Lower lobe of right lung (tissue), 2 donors: ENCODE measurements around the gene UBXN7. TPM values are rescaled to one million over a fixed set of nuclear protein-coding genes. Genes with fewer than 3 reads are reported as not detected.

Experiments
- ATAC-seq, 2 donors: fragments of 200-7000 bp; cut with Tn5 transposase; one replicate each; pipeline ENCODE4 v1.9.1; 2020 to 2022; ENCODE audit warnings: mild to moderate bottlenecking in 2 of 2, moderate library complexity in 2 of 2
- DNase-seq: peaks from one replicate; pipeline ENCODE4 v3.0.0-alpha.2; 2020
- H3K27ac ChIP-seq: fragments of 200-600 bp; one replicate; pipeline ENCODE4 v1.8.0; 2022
- H3K27me3 ChIP-seq: fragments of 200-600 bp; one replicate; pipeline ENCODE4 v1.8.0; 2022; ENCODE audit warnings: low read depth
- H3K36me3 ChIP-seq: fragments of 200-600 bp; one replicate; pipeline ENCODE4 v1.8.0; 2022; ENCODE audit warnings: mild to moderate bottlenecking
- H3K4me1 ChIP-seq: fragments of 200-600 bp; one replicate; pipeline ENCODE4 v1.8.0; 2022
- H3K4me3 ChIP-seq: fragments of 200-600 bp; one replicate; pipeline ENCODE4 v1.8.0; 2022; ENCODE audit warnings: mild to moderate bottlenecking
- H3K9me3 ChIP-seq: fragments of 200-600 bp; one replicate; pipeline ENCODE4 v1.8.0; 2022
- intact Hi-C: fragments of 100-400 bp; cut with DNase I; formaldehyde crosslinking; loops from one replicate; pipeline ENCODE4 v1.11.0; 2022
- total RNA-seq: library from RNA; stranded (reverse); fragmentation: NEBNext Ultra II Directional; extraction: Animal tissue kit (Norgen Biotek cat#: 25700); gene quantifications from one replicate; pipeline ENCODE4 v1.2.1, GENCODE V29; 2021
- TF ChIP-seq, protein P1 (sequence below): fragments of 200-600 bp; IDR thresholded peaks from one replicate; pipeline ENCODE4 v1.8.0; 2022; ENCODE audit warnings: antibody characterized with exemption, mild to moderate bottlenecking
- donor health status: DM: no; HTN: yes; CAD: no; lungs with severe emphysema.

The UBXN7 gene
- total RNA-seq, 1 donor from 2014 or later, result 56.2 TPM

DNA sequence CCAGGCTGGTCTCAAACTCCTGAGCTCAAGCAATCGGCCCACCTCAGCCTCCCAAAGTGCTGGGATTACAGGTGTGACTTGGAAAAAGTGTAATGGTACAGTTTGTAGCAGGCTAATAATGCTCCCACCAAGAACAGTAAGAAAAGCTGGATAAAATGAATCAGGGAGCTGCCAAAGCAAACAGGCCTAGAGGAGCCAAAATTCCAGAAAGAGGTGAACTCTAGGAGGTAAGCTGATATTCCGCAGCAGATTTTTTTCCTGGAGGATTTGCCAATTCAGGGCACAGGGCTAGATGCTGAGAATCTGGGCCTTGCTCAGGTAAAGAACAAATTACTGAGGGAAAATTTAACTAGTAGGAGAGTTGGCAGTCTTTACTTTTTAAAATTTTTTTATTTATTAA is 133.7 kb downstream of the UBXN7 start:
- Histone ChIP-seq H3K27ac (no peak overlapping the region), H3K27me3 (no peaks in the 10 kb centered on the region), H3K9me3 (no peaks in the 10 kb centered on the region), H3K36me3 (no peaks in the 10 kb centered on the region), H3K4me3 (no peak overlapping the region), H3K4me1 (no peaks in the 10 kb centered on the region)
- no peak for ATAC-seq
- DNase-seq, result no peak
- TF ChIP-seq, protein P1, sequence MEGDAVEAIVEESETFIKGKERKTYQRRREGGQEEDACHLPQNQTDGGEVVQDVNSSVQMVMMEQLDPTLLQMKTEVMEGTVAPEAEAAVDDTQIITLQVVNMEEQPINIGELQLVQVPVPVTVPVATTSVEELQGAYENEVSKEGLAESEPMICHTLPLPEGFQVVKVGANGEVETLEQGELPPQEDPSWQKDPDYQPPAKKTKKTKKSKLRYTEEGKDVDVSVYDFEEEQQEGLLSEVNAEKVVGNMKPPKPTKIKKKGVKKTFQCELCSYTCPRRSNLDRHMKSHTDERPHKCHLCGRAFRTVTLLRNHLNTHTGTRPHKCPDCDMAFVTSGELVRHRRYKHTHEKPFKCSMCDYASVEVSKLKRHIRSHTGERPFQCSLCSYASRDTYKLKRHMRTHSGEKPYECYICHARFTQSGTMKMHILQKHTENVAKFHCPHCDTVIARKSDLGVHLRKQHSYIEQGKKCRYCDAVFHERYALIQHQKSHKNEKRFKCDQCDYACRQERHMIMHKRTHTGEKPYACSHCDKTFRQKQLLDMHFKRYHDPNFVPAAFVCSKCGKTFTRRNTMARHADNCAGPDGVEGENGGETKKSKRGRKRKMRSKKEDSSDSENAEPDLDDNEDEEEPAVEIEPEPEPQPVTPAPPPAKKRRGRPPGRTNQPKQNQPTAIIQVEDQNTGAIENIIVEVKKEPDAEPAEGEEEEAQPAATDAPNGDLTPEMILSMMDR, result no peak
- intact Hi-C loops, result no loop called here

Other genes with a start within 250 kb of the UBXN7 start
- gene ZDHHC19, start 221.0 kb downstream of the UBXN7 start, total RNA-seq, result 1.0 TPM
- 1.3 TPM for gene SLC51A, start 215.9 kb downstream of the UBXN7 start, total RNA-seq
- 56.1 TPM for gene PCYT1A, start 144.7 kb downstream of the UBXN7 start, total RNA-seq
- 6.1 TPM for gene DYNLT2B, start 114.2 kb downstream of the UBXN7 start, total RNA-seq
- 4.3 TPM for gene TM4SF19, start 94.0 kb downstream of the UBXN7 start, total RNA-seq
- gene RNF168, start 71.3 kb upstream of the UBXN7 start, total RNA-seq, result 24.3 TPM
- gene SMCO1, start 82.9 kb upstream of the UBXN7 start, total RNA-seq, result not detected
- gene WDR53, start 136.1 kb upstream of the UBXN7 start, total RNA-seq, result 9.5 TPM
- gene FBXO45, start 136.2 kb upstream of the UBXN7 start, total RNA-seq, result 7.3 TPM
- gene NRROS, start 207.3 kb upstream of the UBXN7 start, total RNA-seq, result 20.7 TPM